Endothelial cell of umbilical vein (primary cell): Measurements from ENCODE around the gene ACR. TPM values are rescaled to one million over a fixed set of nuclear protein-coding genes. Genes with fewer than 3 reads are reported as not detected.

ENCODE experiments used
- BruUV-seq: library from RNA; stranded (reverse); fragments of 400-500 nt; replicated peaks from 2 replicates; lab custom pipeline; 2021; lab: Mats Ljungman, UMichigan
- CTCF ChIA-PET: fragments of 300-600, 350-600 bp; sonication (Branson Sonifier 250); formaldehyde crosslinking; loops from one replicate; lab custom pipeline; 2021; ENCODE audit warnings: antibody characterized with exemption, inconsistent platforms; lab: Charles Lee
- POLR2A ChIA-PET: fragments of 300-600, 350-600 bp; sonication (Branson Sonifier 250); formaldehyde crosslinking; loops from one replicate; lab custom pipeline; 2021; ENCODE audit warnings: antibody characterized with exemption, inconsistent platforms; lab: Charles Lee
- DNase-seq: peaks from one replicate; pipeline ENCODE4 v3.0.0-alpha.2; 2011; ENCODE audit warnings: low read depth, low spot score
- FAIRE-seq: peaks from 2 replicates; lab custom pipeline; 2011; peaks lifted over from hg19 to GRCh38; lab: Jason Lieb, UNC
- H2AFZ ChIP-seq: 2 replicates; pipeline ENCODE4 v1.6.0; 2012; ENCODE audit warnings: low read depth, low read length, control low read depth, inconsistent platforms
- H3K27ac ChIP-seq: 2 replicates; pipeline ENCODE4 v1.5.1; 2011; ENCODE audit warnings: low read depth, mild to moderate bottlenecking, control low read depth, low read length, moderate library complexity; ENCODE audit not compliant: insufficient read depth
- H3K27me3 ChIP-seq, 2 experiments: 2 replicates each; pipeline versions ENCODE4 v1.6.0 to v1.6.1; 2011; ENCODE audit warnings: low read length in 2 of 2, mixed read lengths in 1 of 2; ENCODE audit not compliant: control insufficient read depth in 2 of 2, insufficient read depth in 2 of 2
- H3K36me3 ChIP-seq, 2 experiments: 2 replicates in 1 of 2; 3 replicates in 1 of 2; pipeline ENCODE4 v1.5.1; 2011; ENCODE audit warnings: low read length in 2 of 2, mild to moderate bottlenecking in 1 of 2, moderate library complexity in 1 of 2; ENCODE audit not compliant: control insufficient read depth in 2 of 2, insufficient read depth in 2 of 2; ENCODE audit errors: extremely low read depth in 1 of 2
- H3K4me1 ChIP-seq: 3 replicates; pipeline ENCODE4 v1.5.1; 2011; ENCODE audit warnings: mild to moderate bottlenecking, low read length; ENCODE audit not compliant: control insufficient read depth, insufficient read depth; ENCODE audit errors: extremely low read depth
- H3K4me2 ChIP-seq: 2 replicates; pipeline ENCODE4 v1.6.1; 2011; ENCODE audit warnings: low read length, control low read depth, mixed read lengths; ENCODE audit not compliant: insufficient read depth
- H3K4me3 ChIP-seq, 3 experiments: fragments of 200-600 bp in 1 of 3; sonication (generic), shearing (Covaris generic) in 1 of 3; replicated peaks in 1 of 3; 2 replicates each; pipeline ENCODE4 v1.5.1; 2011 to 2016; ENCODE audit warnings: control low read depth in 3 of 3, low read length in 3 of 3, mild to moderate bottlenecking in 2 of 3, inconsistent platforms in 1 of 3, low read depth in 1 of 3, moderate library complexity in 1 of 3; ENCODE audit not compliant: insufficient read depth in 1 of 3
- H3K79me2 ChIP-seq: 2 replicates; pipeline ENCODE4 v1.6.0; 2012; ENCODE audit warnings: low read length, inconsistent platforms; ENCODE audit not compliant: control insufficient read depth, insufficient read depth
- H3K9ac ChIP-seq: replicated peaks from 2 replicates; pipeline ENCODE3; 2011; ENCODE audit warnings: low read length, control low read depth; ENCODE audit not compliant: insufficient read depth; ENCODE audit errors: extremely low read depth
- H3K9me1 ChIP-seq: replicated peaks from 3 replicates; pipeline ENCODE4 v1.6.0; 2011; ENCODE audit warnings: mild to moderate bottlenecking, low read length; ENCODE audit not compliant: control insufficient read depth, insufficient read depth; ENCODE audit errors: extremely low read depth
- H3K9me3 ChIP-seq: replicated peaks from 2 replicates; pipeline ENCODE4 v1.5.1; 2012; ENCODE audit warnings: low read length, inconsistent platforms; ENCODE audit not compliant: control insufficient read depth, insufficient read depth
- H4K20me1 ChIP-seq: replicated peaks from 2 replicates; pipeline ENCODE3; 2011; ENCODE audit warnings: mild to moderate bottlenecking, low read length; ENCODE audit not compliant: control insufficient read depth, insufficient read depth; ENCODE audit errors: extremely low read depth
- CTCF ChIP-seq, 2 donors: IDR thresholded peaks; 1 replicate in 1 of 2; 2 replicates in 1 of 2; pipeline ENCODE4 v1.5.1; 2011; ENCODE audit warnings: low read length in 2 of 2, mild to moderate bottlenecking in 2 of 2, moderate library complexity in 2 of 2, control low read depth in 1 of 2, inconsistent platforms in 1 of 2, low read depth in 1 of 2; ENCODE audit not compliant: insufficient read depth in 1 of 2; ENCODE audit errors: extremely low read depth in 1 of 2
- EZH2 ChIP-seq: IDR thresholded peaks from 2 replicates; pipeline ENCODE4 v1.6.1; 2012; ENCODE audit warnings: borderline replicate concordance, low read depth, mild to moderate bottlenecking, moderate library complexity, low read length, inconsistent platforms; ENCODE audit not compliant: severe bottlenecking
- FOS ChIP-seq: IDR thresholded peaks from 2 replicates; pipeline ENCODE4 v1.6.1; 2011; ENCODE audit warnings: mild to moderate bottlenecking, low read length, moderate library complexity, borderline replicate concordance; ENCODE audit not compliant: insufficient read depth
- GATA2 ChIP-seq: IDR thresholded peaks from 2 replicates; pipeline ENCODE4 v1.7.0; 2011; ENCODE audit warnings: low read depth, mild to moderate bottlenecking, moderate library complexity, mixed read lengths, low read length; ENCODE audit not compliant: insufficient read length, insufficient read depth
- JUN ChIP-seq: IDR thresholded peaks from 2 replicates; pipeline ENCODE4 v1.6.1; 2011; ENCODE audit warnings: borderline replicate concordance, low read depth; ENCODE audit not compliant: insufficient read length, insufficient read depth
- MAX ChIP-seq: IDR thresholded peaks from 2 replicates; pipeline ENCODE4 v1.6.1; 2011; ENCODE audit not compliant: insufficient read depth, insufficient read length
- MYC ChIP-seq: IDR thresholded peaks from one replicate; pipeline ENCODE4 v1.6.1; 2011; ENCODE audit warnings: mild to moderate bottlenecking, low read depth, low read length
- POLR2A ChIP-seq: IDR thresholded peaks from 2 replicates; pipeline ENCODE4 v1.6.1; 2012; ENCODE audit warnings: low read depth, mild to moderate bottlenecking, control low read depth, low read length
- POLR2AphosphoS5 ChIP-seq: IDR thresholded peaks from 2 replicates; pipeline ENCODE4 v1.6.1; 2012; ENCODE audit warnings: low read depth, mild to moderate bottlenecking, control low read depth, low read length, moderate library complexity; ENCODE audit not compliant: insufficient read depth
- dilution Hi-C: fragments of 300-500 bp; cut with MboI; formaldehyde crosslinking; loops from one replicate; pipeline ENCODE4 v1.15.0; 2019; ENCODE audit warnings: low sequenced_read_pairs; ENCODE audit not compliant: extremely low pct_ligation_motif_present
- intact Hi-C: fragments of 100-400 bp; cut with micrococcal nuclease; formaldehyde crosslinking; loops from one replicate; pipeline ENCODE4 v1.10.0; 2022
- polyA plus RNA-seq, 4 experiments: library from polyadenylated mRNA; depleted of rRNA in 3 of 4; stranded (reverse) in 3 of 4; unstranded in 1 of 4; fragments of >200 nt; gene quantifications; 2 replicates each; pipeline versions ENCODE4 v1.2.1 to v1.2.3, GENCODE V29; 2011 to 2012; ENCODE audit warnings: missing spikeins in 1 of 4
- total RNA-seq: library from RNA; stranded (reverse); gene quantifications from 2 replicates; pipeline ENCODE4 v1.2.3, GENCODE V29; 2021

Gene ACR
- total and polyA plus RNA-seq, 2 donors (not counting 3 experiments of a cell fraction or from before 2014, with no cell fraction given) = 0.91 to 4.1 TPM

- Histone ChIP-seq H2AFZ (no peak overlapping the region), H3K9me1 (no peaks in the 10 kb centered on the region), H3K9ac (no peak overlapping the region), H4K20me1 (no peaks in the 10 kb centered on the region), H3K36me3 (no peaks in the 10 kb centered on the region), H3K4me3 (no peak overlapping the region), H3K4me1 (no peaks in the 10 kb centered on the region), H3K79me2 (no peaks in the 10 kb centered on the region), H3K27me3 (no peaks in the 10 kb centered on the region), H3K4me2 (no peak overlapping the region), H3K27ac (no peak overlapping the region), H3K9me3 (no peaks in the 10 kb centered on the region)
- dilution Hi-C loops (no loop called here), intact Hi-C loops (no loop called here)
- CTCF ChIA-PET = no interaction called here
- no peak for TF ChIP-seq GATA2
- TF ChIP-seq EZH2 = no peak
- no peak for TF ChIP-seq POLR2AphosphoS5
- no peak for TF ChIP-seq MYC
- TF ChIP-seq MAX = no peak
- no peak for TF ChIP-seq JUN
- no peak for TF ChIP-seq CTCF (IDR thresholded peaks at IDR 0.05; ENCODE audit: extremely low read depth in 1 of 2, insufficient read depth in 1 of 2, low read depth in 1 of 2, low read length in 2 of 2)
- no peak for TF ChIP-seq FOS
- no peak for TF ChIP-seq POLR2A
- FAIRE-seq = no peak
- BruUV-seq = no TSS peak
- no peak for DNase-seq
- POLR2A ChIA-PET = no interaction called here
Observed at GRCh38 chr22:50738649-50739227, 734 bp downstream of the ACR start.
